HepG2 (cell line): ENCODE measurements around the gene RRP36. TPM values are rescaled to one million over a fixed set of nuclear protein-coding genes. Genes with fewer than 3 reads are reported as not detected.
A peak's percentile ranks its signal among the peaks of the same experiment; 100 is the strongest.

Source experiments
- AHR ChIP-seq: IDR thresholded peaks from 2 replicates; pipeline ENCODE4 v1.6.1; 2018; ENCODE audit warnings: missing genetic modification reagents, missing compliant biosample characterization
- ARNT ChIP-seq: fragments of 450-650 bp; IDR thresholded peaks from 2 replicates; pipeline ENCODE4 v1.6.1; 2017
- ETV6 ChIP-seq: sonication (generic); formaldehyde crosslinking; conservative IDR thresholded peaks from 2 replicates; pipeline ENCODE4 v1.4.0; 2020; ENCODE audit warnings: missing genetic modification reagents
- MBNL3 ChIP-seq: fragments of 250-450 bp; sonication (Bioruptor Pico); conservative IDR thresholded peaks from 2 replicates; pipeline ENCODE4 v1.8.0; 2022; ENCODE audit warnings: mild to moderate bottlenecking, inconsistent platforms
- PATZ1 ChIP-seq: sonication (generic); formaldehyde crosslinking; IDR thresholded peaks from 2 replicates; pipeline ENCODE4 v1.4.0; 2020; ENCODE audit warnings: missing genetic modification reagents
- SMARCE1 ChIP-seq: fragments of 450-650 bp; IDR thresholded peaks from 2 replicates; pipeline ENCODE4 v1.6.1; 2017; ENCODE audit warnings: borderline replicate concordance
- SOX13 ChIP-seq, 3 experiments: fragments of 450-650 bp in 1 of 3; sonication (generic) in 1 of 3; formaldehyde crosslinking in 1 of 3; IDR thresholded peaks in 2 of 3; conservative IDR thresholded peaks in 1 of 3; 2 replicates each; pipeline versions ENCODE4 v1.5.0 to v1.6.1; 2016 to 2020; ENCODE audit warnings: antibody characterized with exemption in 1 of 3, mild to moderate bottlenecking in 1 of 3, missing compliant biosample characterization in 1 of 3, missing genetic modification reagents in 1 of 3, moderate library complexity in 1 of 3
- U2AF1 ChIP-seq: fragments of 200-400 bp; formaldehyde crosslinking; optimal IDR thresholded peaks from 2 replicates; pipeline ENCODE3; 2017; ENCODE audit warnings: mild to moderate bottlenecking, low read depth, low read length
- ZFP36 ChIP-seq: fragments of 150-350 bp; IDR thresholded peaks from 2 replicates; pipeline ENCODE4 v1.6.1; 2018; ENCODE audit warnings: borderline replicate concordance, low read length, low read depth; ENCODE audit not compliant: partially characterized antibody
- ZNF276 ChIP-seq: sonication (generic); formaldehyde crosslinking; IDR thresholded peaks from 2 replicates; pipeline ENCODE4 v1.4.0; 2020; ENCODE audit warnings: mild to moderate bottlenecking, low read depth, missing genetic modification reagents
- ZNF329 ChIP-seq: sonication (generic); formaldehyde crosslinking; IDR thresholded peaks from 2 replicates; pipeline ENCODE4 v1.9.0; 2021; ENCODE audit warnings: low read depth, mild to moderate bottlenecking, missing genetic modification reagents
- ZNF510 ChIP-seq: sonication (generic); formaldehyde crosslinking; IDR thresholded peaks from 2 replicates; pipeline ENCODE4 v1.4.0; 2020; ENCODE audit warnings: low read depth, mild to moderate bottlenecking, missing genetic modification reagents
- ZNF644 ChIP-seq: IDR thresholded peaks from 2 replicates; pipeline ENCODE4 v1.6.1; 2016; ENCODE audit warnings: low read depth
- ZNF709 ChIP-seq: sonication (generic); formaldehyde crosslinking; IDR thresholded peaks from 2 replicates; pipeline ENCODE4 v1.5.0; 2020; ENCODE audit warnings: mild to moderate bottlenecking, missing genetic modification reagents
- polyA plus RNA-seq, 8 experiments: library from polyadenylated mRNA; depleted of rRNA in 3 of 8; stranded (reverse) in 7 of 8; unstranded in 1 of 8; fragments of >200 nt; fragmentation: Illumina TruSeq in 4 of 8; extraction: Trizol in 4 of 8; gene quantifications; 2 replicates each; pipeline versions ENCODE4 v1.2.1 to v1.2.3, GENCODE V29; 2011 to 2016; ENCODE audit warnings: low read depth in 4 of 8, missing spikeins in 1 of 8, mixed read lengths in 1 of 8; ENCODE audit not compliant: insufficient read depth in 1 of 8
- total RNA-seq, 5 experiments: library from RNA; depleted of rRNA; stranded (reverse); fragments of >200 nt; fragmentation: Illumina TruSeq; extraction: Trizol; gene quantifications; 2 replicates each; pipeline ENCODE4 v1.2.3, GENCODE V29; 2016; ENCODE audit warnings: low read depth in 1 of 5
- TF ChIP-seq, protein P1 (sequence below): sonication (generic); formaldehyde crosslinking; IDR thresholded peaks from 2 replicates; pipeline ENCODE4 v1.8.1; 2023; ENCODE audit warnings: mild to moderate bottlenecking, moderate library complexity, missing genetic modification reagents
- TF ChIP-seq, protein P2 (sequence below): sonication (generic); formaldehyde crosslinking; IDR thresholded peaks from 2 replicates; pipeline ENCODE4 v1.5.0; 2020; ENCODE audit warnings: missing genetic modification reagents

Gene RRP36
- total and polyA plus RNA-seq, 2 of the 13 experiments (the other 11 are each of a cell fraction or from before 2014, with no cell fraction given) = 29.5 to 144 TPM

GRCh38 chr6:42984001-42984923 is 37.2 kb upstream of the RRP36 start, which contains the start of gene PPP2R5D (continued):
- TF ChIP-seq ZFP36 (no peak), U2AF1 (no peak), MBNL3 (CRISPR knock-in tag) (no peak), ZNF709 (CRISPR knock-in tag) (peak; percentile 45; the same call in 1 of the 2 replicates), AHR (CRISPR knock-in tag) (peak; percentile 70), ETV6 (CRISPR knock-in tag) (no peak), ZNF644 (CRISPR knock-in tag) (no peak), ZNF276 (CRISPR knock-in tag) (no peak; the same call in 1 of the 2 replicates), SMARCE1 (no peak), ZNF329 (CRISPR knock-in tag) (peak; percentile 90; the same call in 1 of the 2 replicates), PATZ1 (CRISPR knock-in tag) (peak; percentile 74), ZNF510 (CRISPR knock-in tag) (no peak), SOX13 (IDR thresholded peaks at IDR 0.05) (no peak), SOX13 (CRISPR knock-in tag; conservative IDR thresholded peaks at IDR 0.05 in 1 of 2, IDR thresholded peaks at IDR 0.05 in 1 of 2) (no peak), ARNT (no peak)
- TF ChIP-seq, protein P1, sequence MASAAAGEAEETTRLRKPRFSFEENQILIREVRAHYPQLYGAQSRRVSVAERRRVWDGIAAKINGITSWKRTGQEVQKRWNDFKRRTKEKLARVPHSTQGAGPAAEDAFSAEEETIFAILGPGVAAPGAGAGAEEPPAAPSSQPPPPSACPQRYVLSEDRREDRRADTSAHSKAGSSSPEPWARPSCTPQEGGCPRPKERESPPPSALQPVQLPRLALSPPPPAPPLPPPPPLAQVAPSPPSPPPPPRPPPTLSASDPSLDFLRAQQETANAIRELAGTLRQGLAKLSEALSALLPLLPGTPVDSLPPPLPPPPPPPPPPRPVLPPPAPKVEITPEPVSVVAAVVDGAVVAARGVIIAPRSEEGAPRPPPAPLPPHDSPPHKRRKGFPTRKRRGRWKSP = peak; percentile 69; the same call in 1 of the 2 replicates
- TF ChIP-seq, protein P2, sequence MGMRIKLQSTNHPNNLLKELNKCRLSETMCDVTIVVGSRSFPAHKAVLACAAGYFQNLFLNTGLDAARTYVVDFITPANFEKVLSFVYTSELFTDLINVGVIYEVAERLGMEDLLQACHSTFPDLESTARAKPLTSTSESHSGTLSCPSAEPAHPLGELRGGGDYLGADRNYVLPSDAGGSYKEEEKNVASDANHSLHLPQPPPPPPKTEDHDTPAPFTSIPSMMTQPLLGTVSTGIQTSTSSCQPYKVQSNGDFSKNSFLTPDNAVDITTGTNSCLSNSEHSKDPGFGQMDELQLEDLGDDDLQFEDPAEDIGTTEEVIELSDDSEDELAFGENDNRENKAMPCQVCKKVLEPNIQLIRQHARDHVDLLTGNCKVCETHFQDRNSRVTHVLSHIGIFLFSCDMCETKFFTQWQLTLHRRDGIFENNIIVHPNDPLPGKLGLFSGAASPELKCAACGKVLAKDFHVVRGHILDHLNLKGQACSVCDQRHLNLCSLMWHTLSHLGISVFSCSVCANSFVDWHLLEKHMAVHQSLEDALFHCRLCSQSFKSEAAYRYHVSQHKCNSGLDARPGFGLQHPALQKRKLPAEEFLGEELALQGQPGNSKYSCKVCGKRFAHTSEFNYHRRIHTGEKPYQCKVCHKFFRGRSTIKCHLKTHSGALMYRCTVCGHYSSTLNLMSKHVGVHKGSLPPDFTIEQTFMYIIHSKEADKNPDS (CRISPR knock-in tag) = no peak
